Limb (tissue), 2 donors: Measurements from ENCODE around the gene VPREB1.
"Not testable (repeated sequence)": the region's sequence is repeated elsewhere in the genome, so short reads cannot be mapped to it uniquely, and the experiment has no call there.

Source experiments
- DNase-seq, 2 donors: peaks; one replicate each; pipeline ENCODE4 v3.0.0-alpha.2; 2016; ENCODE audit errors: extremely low spot score in 2 of 2

VPREB1 gene

GRCh38 chr22:22245935-22246525, 1.4 kb downstream of the VPREB1 start:
- DNase-seq, result peak; percentile 6 to 29

GRCh38 chr22:22246706-22247105, 2.1 kb downstream of the VPREB1 start:
- no peak for DNase-seq

GRCh38 chr22:22248878-22249277, 4.3 kb downstream of the VPREB1 start:
- DNase-seq, result no peak

- DNase-seq, result not testable (repeated sequence)
Observed at GRCh38 chr22:22250651-22251050, 6.1 kb downstream of the VPREB1 start.

- not testable (repeated sequence) for DNase-seq
Observed at GRCh38 chr22:22256133-22256532, 11.5 kb downstream of the VPREB1 start.

GRCh38 chr22:22258597-22259415, 14.2 kb downstream of the VPREB1 start:
- not testable (repeated sequence) for DNase-seq

GRCh38 chr22:22260169-22260568, 15.6 kb downstream of the VPREB1 start:
- DNase-seq, result not testable (repeated sequence)

GRCh38 chr22:22260586-22260985, 16.0 kb downstream of the VPREB1 start:
- not testable (repeated sequence) for DNase-seq

GRCh38 chr22:22262332-22263074, 17.9 kb downstream of the VPREB1 start:
- not testable (repeated sequence) for DNase-seq

GRCh38 chr22:22263823-22264222, 19.2 kb downstream of the VPREB1 start:
- not testable (repeated sequence) for DNase-seq

- DNase-seq, result not testable (repeated sequence)
Observed at GRCh38 chr22:22270036-22270676, 25.6 kb downstream of the VPREB1 start.

GRCh38 chr22:22277423-22277822, 32.8 kb downstream of the VPREB1 start:
- not testable (repeated sequence) for DNase-seq

- DNase-seq, result not testable (repeated sequence)
Observed at GRCh38 chr22:22284962-22285756, 40.6 kb downstream of the VPREB1 start.

- DNase-seq, result not testable (repeated sequence)
Observed at GRCh38 chr22:22286390-22287105, 42.0 kb downstream of the VPREB1 start.

- DNase-seq, result not testable (repeated sequence)
Observed at GRCh38 chr22:22287106-22287626, 42.6 kb downstream of the VPREB1 start.

GRCh38 chr22:22289666-22290065, 45.1 kb downstream of the VPREB1 start:
- DNase-seq, result not testable (repeated sequence)

- DNase-seq, result not testable (repeated sequence)
Observed at GRCh38 chr22:22291129-22291806, 46.7 kb downstream of the VPREB1 start.

GRCh38 chr22:22292656-22293055, 48.1 kb downstream of the VPREB1 start:
- DNase-seq, result not testable (repeated sequence)

GRCh38 chr22:22293436-22293835, 48.9 kb downstream of the VPREB1 start:
- DNase-seq, result not testable (repeated sequence)
